Psoas muscle (tissue), 8 donors: ENCODE results near the gene ADAMTSL1. TPM values are rescaled to one million over a fixed set of nuclear protein-coding genes. Genes with fewer than 3 reads are reported as not detected.

Experiments
- ATAC-seq, 4 donors: fragments of 200-7000 bp; cut with Tn5 transposase; one replicate each; pipeline ENCODE4 v1.9.1; 2020; ENCODE audit warnings: moderate library complexity in 3 of 4, mild to moderate bottlenecking in 2 of 4
- DNase-seq, 2 donors: peaks; one replicate each; pipeline ENCODE4 v3.0.0-alpha.2; 2020
- H3K27ac ChIP-seq: fragments of 200-600 bp; one replicate; pipeline ENCODE4 v1.8.0; 2022
- H3K27me3 ChIP-seq, 3 donors: fragments of 200-600 bp in 1 of 3; one replicate each; pipeline versions ENCODE4 v1.6.1 to v1.8.0; 2013 to 2022; ENCODE audit warnings: low read length in 2 of 3, mild to moderate bottlenecking in 2 of 3, moderate library complexity in 1 of 3; ENCODE audit not compliant: insufficient read depth in 3 of 3
- H3K36me3 ChIP-seq, 2 donors: fragments of 200-600 bp in 1 of 2; one replicate each; pipeline versions ENCODE4 v1.6.1 to v1.8.0; 2013 to 2022; ENCODE audit warnings: low read depth in 1 of 2, mild to moderate bottlenecking in 1 of 2, moderate library complexity in 1 of 2; ENCODE audit not compliant: insufficient read depth in 1 of 2
- H3K4me1 ChIP-seq: fragments of 200-600 bp; one replicate; pipeline ENCODE4 v1.8.0; 2022
- H3K4me3 ChIP-seq: fragments of 200-600 bp; one replicate; pipeline ENCODE4 v1.8.0; 2022; ENCODE audit warnings: mild to moderate bottlenecking
- H3K9me3 ChIP-seq: fragments of 200-600 bp; one replicate; pipeline ENCODE4 v1.8.0; 2022
- whole genome bisulfite sequencing, 3 donors: extraction: QIAGEN DNeasy Blood & Tissue Kit; methylation state at CpG; one replicate each; pipeline versions ENCODE4 v1.1.6 to v1.1.7; 2013; 5-methylcytosine and 5-hydroxymethylcytosine counted together
- intact Hi-C, 2 donors: fragments of 100-400 bp; cut with DNase I; formaldehyde crosslinking; loops; one replicate each; pipeline versions ENCODE4 v1.11.0 to v1.14.2; 2022
- polyA plus RNA-seq, 3 donors: library from polyadenylated mRNA; stranded (reverse); fragments of 200-250 nt; gene quantifications; one replicate each; pipeline ENCODE4 v1.2.3, GENCODE V29; 2013
- total RNA-seq, 4 donors: library from RNA; stranded (reverse); fragmentation: NEBNext Ultra II Directional in 2 of 4; extraction: Animal tissue kit (Norgen Biotek cat#: 25700) in 2 of 4; gene quantifications; one replicate each; pipeline versions ENCODE4 v1.2.1 to v1.2.4, GENCODE V29; 2021 to 2023
- TF ChIP-seq, protein P1 (sequence below): fragments of 200-600 bp; IDR thresholded peaks from one replicate; pipeline ENCODE4 v1.8.0; 2022; ENCODE audit warnings: antibody characterized with exemption
- donor health status: healthy with polysubstance abuse.
- donor health status: DM: no; HTN: no; CAD: no; lungs with moderate emphysema.
- donor health status: Bipolar disorder and iron deficiency.
- donor health status: healthy.
- donor health status: DM: yes; HTN: yes; CAD: no.
- donor health status: DM: no; HTN: no; CAD: no.
- donor health status: DM: no; HTN: no; CAD: no.
- donor health status: DM: yes; HTN: yes; CAD: no.

ADAMTSL1 gene
- total and polyA plus RNA-seq, 7 donors: 0.08 to 0.57 (median 0.28) TPM

- H3K4me3 ChIP-seq: no peak overlapping the region
- no peaks in the 10 kb centered on the region for H3K27me3 ChIP-seq
- H3K27ac ChIP-seq: no peak overlapping the region
- 21 to 24% (median 23%) methylated on average over 1 of the region's 1 CpG for WGBS, 3 donors
- DNase-seq: no peak
- H3K4me1 ChIP-seq: no peaks in the 10 kb centered on the region
- TF ChIP-seq, protein P1, sequence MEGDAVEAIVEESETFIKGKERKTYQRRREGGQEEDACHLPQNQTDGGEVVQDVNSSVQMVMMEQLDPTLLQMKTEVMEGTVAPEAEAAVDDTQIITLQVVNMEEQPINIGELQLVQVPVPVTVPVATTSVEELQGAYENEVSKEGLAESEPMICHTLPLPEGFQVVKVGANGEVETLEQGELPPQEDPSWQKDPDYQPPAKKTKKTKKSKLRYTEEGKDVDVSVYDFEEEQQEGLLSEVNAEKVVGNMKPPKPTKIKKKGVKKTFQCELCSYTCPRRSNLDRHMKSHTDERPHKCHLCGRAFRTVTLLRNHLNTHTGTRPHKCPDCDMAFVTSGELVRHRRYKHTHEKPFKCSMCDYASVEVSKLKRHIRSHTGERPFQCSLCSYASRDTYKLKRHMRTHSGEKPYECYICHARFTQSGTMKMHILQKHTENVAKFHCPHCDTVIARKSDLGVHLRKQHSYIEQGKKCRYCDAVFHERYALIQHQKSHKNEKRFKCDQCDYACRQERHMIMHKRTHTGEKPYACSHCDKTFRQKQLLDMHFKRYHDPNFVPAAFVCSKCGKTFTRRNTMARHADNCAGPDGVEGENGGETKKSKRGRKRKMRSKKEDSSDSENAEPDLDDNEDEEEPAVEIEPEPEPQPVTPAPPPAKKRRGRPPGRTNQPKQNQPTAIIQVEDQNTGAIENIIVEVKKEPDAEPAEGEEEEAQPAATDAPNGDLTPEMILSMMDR: no peak
- intact Hi-C loops: no loop called here
- no peak for ATAC-seq
- no peaks in the 10 kb centered on the region for H3K9me3 ChIP-seq
- no peaks in the 10 kb centered on the region for H3K36me3 ChIP-seq
Measured at GRCh38 chr9:18746631-18747030, 272.7 kb downstream of the ADAMTSL1 start.

GRCh38 chr9:18747595-18747994 is 273.6 kb downstream of the ADAMTSL1 start:
- no peak for DNase-seq
- no peak for ATAC-seq
- H3K36me3 ChIP-seq: no peaks in the 10 kb centered on the region

GRCh38 chr9:18748251-18748701 is 274.3 kb downstream of the ADAMTSL1 start:
- Histone ChIP-seq H3K27me3 (no peaks in the 10 kb centered on the region), H3K36me3 (no peaks in the 10 kb centered on the region), H3K27ac (no peak overlapping the region), H3K9me3 (no peaks in the 10 kb centered on the region), H3K4me1 (no peaks in the 10 kb centered on the region), H3K4me3 (no peak overlapping the region)
- DNase-seq (no peak), ATAC-seq (no peak)
- intact Hi-C loops: no loop called here
- TF ChIP-seq, protein P1: no peak
- WGBS, 3 donors: 85 to 88% (median 86%) methylated on average over 1 of the region's 1 CpG

More at GRCh38 chr9:18747595-18747994, 273.6 kb downstream of the ADAMTSL1 start:
- Histone ChIP-seq H3K27me3 (no peaks in the 10 kb centered on the region), H3K27ac (no peak overlapping the region), H3K4me1 (no peaks in the 10 kb centered on the region), H3K4me3 (no peak overlapping the region), H3K9me3 (no peaks in the 10 kb centered on the region)
- WGBS, 3 donors: 32 to 50% (median 47%) methylated on average over 3 of the region's 3 CpGs
- intact Hi-C loops: no loop called here
- TF ChIP-seq, protein P1: no peak

- H3K4me1 ChIP-seq: no peaks in the 10 kb centered on the region
- ATAC-seq: no peak
Measured at GRCh38 chr9:18749711-18750110, 275.8 kb downstream of the ADAMTSL1 start.

DNA sequence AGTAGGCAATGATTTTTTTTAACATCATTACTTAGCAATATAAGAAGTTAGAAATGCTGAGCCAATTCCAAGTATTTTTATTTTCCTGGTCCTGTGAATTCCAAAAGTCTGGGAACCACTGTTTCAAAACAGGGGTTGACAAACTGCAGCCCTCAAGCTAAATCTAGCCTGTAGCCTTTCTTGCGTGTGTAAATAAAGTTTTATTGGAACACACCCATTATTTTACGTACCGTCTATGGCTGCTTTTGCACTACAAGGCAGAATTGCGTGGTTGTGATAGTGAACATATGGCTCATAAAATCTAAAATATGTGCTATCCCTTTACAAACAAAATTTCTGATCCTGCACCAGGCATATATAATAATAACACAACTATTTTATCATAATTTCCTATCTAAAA is 280.0 kb downstream of the ADAMTSL1 start:
- H3K9me3 ChIP-seq: no peaks in the 10 kb centered on the region
- no peaks in the 10 kb centered on the region for H3K27me3 ChIP-seq
- H3K4me1 ChIP-seq: no peaks in the 10 kb centered on the region
- intact Hi-C loops: no loop called here
- no peak overlapping the region for H3K4me3 ChIP-seq
- DNase-seq (no peak), ATAC-seq (no peak)
- no peak overlapping the region for H3K27ac ChIP-seq
- TF ChIP-seq, protein P1: no peak
- H3K36me3 ChIP-seq: no peaks in the 10 kb centered on the region
- WGBS, 3 donors: 92 to 95% (median 93%) methylated on average over 4 of the region's 4 CpGs

More at GRCh38 chr9:18749711-18750110, 275.8 kb downstream of the ADAMTSL1 start:
- TF ChIP-seq, protein P1: no peak
- H3K36me3 ChIP-seq: no peaks in the 10 kb centered on the region
- WGBS, 3 donors: 79 to 97% (median 81%) methylated on average over 1 of the region's 1 CpG
- H3K9me3 ChIP-seq: no peaks in the 10 kb centered on the region
- H3K4me3 ChIP-seq: no peak overlapping the region
- no peak for DNase-seq
- H3K27ac ChIP-seq: no peak overlapping the region
- H3K27me3 ChIP-seq: no peaks in the 10 kb centered on the region
- intact Hi-C loops: no loop called here
